Measurements from ENCODE around the gene APBA2. TPM values are rescaled to one million over a fixed set of nuclear protein-coding genes. Genes with fewer than 3 reads are reported as not detected.

Gene APBA2
- total RNA-seq, 1 donor from 2014 or later, result 4.2 TPM

DNA sequence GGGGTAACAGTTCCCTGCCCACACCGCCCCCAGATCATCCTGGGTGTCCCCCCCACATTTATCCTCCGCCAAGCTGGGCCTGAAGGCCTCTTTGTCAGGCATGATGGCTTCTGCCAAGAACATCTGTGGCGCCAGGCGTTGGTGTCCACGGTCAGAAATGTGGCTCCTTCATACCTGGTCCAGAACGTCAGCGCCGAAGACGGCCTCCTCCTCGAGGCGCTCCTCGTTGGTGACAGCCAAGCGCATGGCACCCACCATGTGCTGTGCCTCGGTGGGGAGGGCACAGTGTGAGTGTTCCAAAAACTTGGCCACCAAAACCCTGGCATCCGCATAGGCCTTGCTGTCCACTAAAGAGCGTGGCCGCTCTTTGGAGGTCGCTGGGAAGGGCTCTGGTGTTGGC is 237.4 kb downstream of the APBA2 start:
- H3K9me3 ChIP-seq (ENCODE audit: control insufficient read depth in 3 of 3, low read length in 3 of 3), result no peaks in the 10 kb centered on the region
- H3K36me3 ChIP-seq (ENCODE audit: control insufficient read depth in 3 of 3, insufficient read depth in 3 of 3, low read length in 3 of 3), result no peaks in the 10 kb centered on the region
- H3K4me3 ChIP-seq (ENCODE audit: low read length in 3 of 3), result no peak overlapping the region
- no peak overlapping the region for H3K9ac ChIP-seq (ENCODE audit: low read depth in 1 of 3, low read length in 3 of 3)
- no peaks in the 10 kb centered on the region for H3K4me1 ChIP-seq (ENCODE audit: control insufficient read depth in 3 of 3, insufficient read depth in 3 of 3, low read length in 3 of 3)
- H3K27ac ChIP-seq (ENCODE audit: low read depth, low read length), result no peak overlapping the region
- H3K27me3 ChIP-seq (ENCODE audit: control insufficient read depth in 3 of 3, insufficient read depth in 3 of 3, low read length in 3 of 3), result peaks cover 0 to 11% (median 3%) of the 10 kb centered on the region in 3 donors

DNA sequence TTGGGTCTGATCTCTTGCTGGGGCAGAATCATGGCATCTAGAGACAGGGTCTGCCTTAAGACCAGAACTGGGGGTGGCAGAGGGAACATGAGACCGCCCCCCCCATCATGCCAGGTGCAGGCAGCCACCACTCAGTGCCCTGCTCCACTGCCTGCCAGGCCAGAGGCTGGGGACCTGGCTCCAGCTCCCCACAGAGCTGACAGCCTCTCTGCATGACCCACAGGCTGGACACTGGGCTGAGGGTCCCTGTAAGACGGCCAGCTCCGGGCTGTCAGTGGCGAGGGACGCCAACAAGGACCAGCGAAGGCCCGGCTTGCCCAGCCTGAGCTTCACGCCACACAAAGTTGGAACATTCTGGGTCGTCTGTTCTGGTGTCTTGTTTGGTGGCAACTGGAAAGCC is 238.2 kb downstream of the APBA2 start:
- no peak overlapping the region for H3K9ac ChIP-seq (ENCODE audit: low read depth in 1 of 3, low read length in 3 of 3)

DNA sequence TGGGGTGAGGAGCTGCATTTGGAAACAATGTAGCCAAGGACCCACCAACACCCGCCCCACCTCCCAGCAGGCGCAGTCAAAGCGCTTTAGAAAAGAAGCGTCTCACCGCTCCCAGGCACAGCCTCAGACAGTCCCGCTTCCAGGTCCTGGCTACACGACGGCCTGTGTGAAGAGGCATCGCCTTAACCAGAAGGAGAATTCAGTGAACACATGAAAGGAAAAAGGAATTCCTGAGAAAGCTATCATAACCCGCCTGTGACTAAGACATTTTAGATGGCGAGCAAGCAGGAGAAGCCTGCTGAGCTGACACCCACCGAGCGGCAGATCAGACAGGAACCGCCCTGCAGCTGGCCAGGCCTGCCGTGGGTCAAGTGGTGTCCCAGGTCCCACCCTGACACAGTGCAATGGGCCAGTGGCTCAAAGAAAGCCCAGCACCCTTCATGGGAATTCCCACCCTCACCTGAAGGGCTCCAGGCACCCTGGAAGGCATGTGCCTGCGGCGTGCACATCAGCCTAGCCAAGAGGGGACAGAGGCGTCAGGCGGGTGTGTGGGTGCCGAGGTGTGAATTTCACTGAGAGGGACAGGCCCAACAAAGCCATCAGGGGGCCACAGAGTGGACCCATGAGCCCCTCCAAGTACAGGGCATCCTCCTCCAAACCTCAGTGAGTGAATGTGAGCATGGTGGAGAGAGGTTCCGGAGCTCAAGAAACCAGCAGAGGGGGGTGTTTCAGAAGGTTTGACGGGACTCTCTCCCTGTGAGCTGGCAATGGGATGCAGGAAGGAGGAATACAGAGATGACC is 239.0 kb downstream of the APBA2 start:
- Histone ChIP-seq H3K27ac (ENCODE audit: low read depth, low read length) (no peak overlapping the region), H3K27me3 (ENCODE audit: control insufficient read depth in 3 of 3, insufficient read depth in 3 of 3, low read length in 3 of 3) (peaks cover 0 to 11% (median 6%) of the 10 kb centered on the region in 3 donors), H3K4me1 (ENCODE audit: control insufficient read depth in 3 of 3, insufficient read depth in 3 of 3, low read length in 3 of 3) (no peaks in the 10 kb centered on the region), H3K9me3 (ENCODE audit: control insufficient read depth in 3 of 3, low read length in 3 of 3) (no peaks in the 10 kb centered on the region), H3K36me3 (ENCODE audit: control insufficient read depth in 3 of 3, insufficient read depth in 3 of 3, low read length in 3 of 3) (no peaks in the 10 kb centered on the region), H3K4me3 (ENCODE audit: low read length in 3 of 3) (no peak overlapping the region), H3K9ac (ENCODE audit: low read depth in 1 of 3, low read length in 3 of 3) (no peak overlapping the region)

More for the DNA sequence above, 238.2 kb downstream of the APBA2 start:
- Histone ChIP-seq H3K27ac (ENCODE audit: low read depth, low read length) (no peak overlapping the region), H3K9me3 (ENCODE audit: control insufficient read depth in 3 of 3, low read length in 3 of 3) (no peaks in the 10 kb centered on the region), H3K27me3 (ENCODE audit: control insufficient read depth in 3 of 3, insufficient read depth in 3 of 3, low read length in 3 of 3) (peaks cover 0 to 10% (median 3%) of the 10 kb centered on the region in 3 donors), H3K4me1 (ENCODE audit: control insufficient read depth in 3 of 3, insufficient read depth in 3 of 3, low read length in 3 of 3) (no peaks in the 10 kb centered on the region), H3K4me3 (ENCODE audit: low read length in 3 of 3) (no peak overlapping the region), H3K36me3 (ENCODE audit: control insufficient read depth in 3 of 3, insufficient read depth in 3 of 3, low read length in 3 of 3) (no peaks in the 10 kb centered on the region)

DNA sequence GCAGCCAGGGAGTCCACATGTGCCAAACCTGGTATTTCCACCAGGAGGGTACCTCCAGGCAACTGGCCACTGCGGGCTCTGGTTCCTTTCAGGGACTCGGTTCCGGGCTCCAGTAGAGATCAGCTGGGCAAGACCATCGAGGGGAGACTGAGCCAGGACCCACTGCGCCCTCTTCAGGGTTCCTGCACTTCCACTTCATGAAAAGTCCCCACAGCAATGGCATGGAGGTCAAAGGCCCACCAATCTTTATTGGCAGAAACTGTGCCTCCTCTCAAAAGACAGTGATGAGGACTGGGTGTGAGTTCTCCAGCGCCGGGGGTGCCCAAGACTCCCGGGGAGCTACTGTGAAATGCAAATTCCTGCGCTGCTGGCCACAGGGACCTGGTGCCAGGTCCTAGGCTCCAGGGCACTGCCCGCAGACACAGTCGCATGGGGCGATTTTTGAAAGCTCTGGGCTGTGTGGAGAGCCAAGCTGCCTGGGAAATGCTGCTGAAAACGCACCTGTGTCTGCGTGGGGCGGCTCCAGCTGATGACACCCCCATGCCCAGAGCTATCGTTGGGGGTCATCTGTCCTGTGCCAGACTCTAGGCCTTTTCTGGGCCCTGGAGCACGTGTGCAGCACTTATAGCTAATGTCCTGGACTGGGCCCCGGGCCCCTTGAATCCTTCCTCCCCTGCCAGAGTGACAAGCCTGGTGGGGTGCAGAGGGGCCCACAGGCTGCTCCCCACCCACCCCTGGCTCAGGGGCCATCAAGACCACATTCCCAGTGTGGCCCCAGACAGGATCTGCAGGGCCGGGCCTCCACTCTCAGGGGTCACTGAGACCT is 239.8 kb downstream of the APBA2 start:
- Histone ChIP-seq H3K9ac (ENCODE audit: low read depth in 1 of 3, low read length in 3 of 3) (no peak overlapping the region), H3K36me3 (ENCODE audit: control insufficient read depth in 3 of 3, insufficient read depth in 3 of 3, low read length in 3 of 3) (no peaks in the 10 kb centered on the region), H3K9me3 (ENCODE audit: control insufficient read depth in 3 of 3, low read length in 3 of 3) (no peaks in the 10 kb centered on the region), H3K4me1 (ENCODE audit: control insufficient read depth in 3 of 3, insufficient read depth in 3 of 3, low read length in 3 of 3) (no peaks in the 10 kb centered on the region), H3K27me3 (ENCODE audit: control insufficient read depth in 3 of 3, insufficient read depth in 3 of 3, low read length in 3 of 3) (peaks cover 0 to 15% (median 6%) of the 10 kb centered on the region in 3 donors), H3K4me3 (ENCODE audit: low read length in 3 of 3) (no peak overlapping the region), H3K27ac (ENCODE audit: low read depth, low read length) (no peak overlapping the region)

DNA sequence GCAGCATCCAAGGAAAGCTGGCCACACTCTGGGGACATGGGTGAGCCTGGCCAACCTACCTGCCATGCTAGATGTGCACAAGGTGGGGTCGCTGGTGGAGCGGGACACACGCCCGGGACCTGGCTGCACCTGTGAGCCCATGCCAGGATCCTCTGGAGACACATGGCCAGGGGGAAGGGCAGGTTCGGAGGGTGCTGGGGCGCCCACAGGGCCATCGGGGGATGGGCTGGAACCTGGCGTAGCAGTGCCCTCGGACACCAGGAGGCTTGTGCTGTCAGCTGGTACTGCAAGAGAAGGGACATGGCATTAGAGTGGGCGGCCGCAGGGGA is 240.4 kb downstream of the APBA2 start:
- no peak overlapping the region for H3K4me3 ChIP-seq (ENCODE audit: low read length in 3 of 3)
- no peak overlapping the region for H3K27ac ChIP-seq (ENCODE audit: low read depth, low read length)
- peaks cover 0 to 15% (median 6%) of the 10 kb centered on the region in 3 donors for H3K27me3 ChIP-seq (ENCODE audit: control insufficient read depth in 3 of 3, insufficient read depth in 3 of 3, low read length in 3 of 3)
- no peak overlapping the region for H3K9ac ChIP-seq (ENCODE audit: low read depth in 1 of 3, low read length in 3 of 3)
- H3K9me3 ChIP-seq (ENCODE audit: control insufficient read depth in 3 of 3, low read length in 3 of 3), result no peaks in the 10 kb centered on the region
- H3K4me1 ChIP-seq (ENCODE audit: control insufficient read depth in 3 of 3, insufficient read depth in 3 of 3, low read length in 3 of 3), result no peaks in the 10 kb centered on the region
- no peaks in the 10 kb centered on the region for H3K36me3 ChIP-seq (ENCODE audit: control insufficient read depth in 3 of 3, insufficient read depth in 3 of 3, low read length in 3 of 3)

DNA sequence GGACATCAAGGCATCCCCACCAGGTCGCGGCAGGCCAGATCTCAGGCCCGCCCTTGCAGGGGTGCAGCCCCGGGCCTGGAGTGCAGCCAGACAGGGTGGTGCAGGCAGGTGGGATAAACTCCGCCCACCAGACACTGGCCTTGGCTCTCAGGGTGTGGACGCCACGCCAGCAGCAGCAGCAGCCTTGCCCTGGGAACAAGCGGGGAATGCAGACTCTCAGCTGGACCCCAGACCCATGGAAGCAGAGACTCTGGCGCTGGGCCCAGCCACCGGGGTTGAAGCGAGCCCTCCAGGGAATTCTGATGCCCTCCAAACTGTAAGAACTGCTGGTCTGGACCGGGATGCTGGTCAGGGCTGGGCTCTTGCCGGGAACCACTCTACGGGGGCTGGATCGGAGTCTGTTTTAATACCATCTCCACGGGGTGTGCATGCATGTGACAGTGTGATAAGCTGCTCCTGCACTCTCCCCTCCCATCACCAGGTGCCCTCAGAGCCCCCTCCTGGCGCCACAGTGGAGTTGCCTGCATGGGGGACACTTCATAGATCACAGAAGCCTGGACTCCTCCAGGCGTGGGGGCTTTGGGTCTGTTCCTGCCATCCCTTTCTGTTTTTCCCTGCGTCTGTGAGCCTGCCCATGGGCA is 241.2 kb downstream of the APBA2 start:
- no peak overlapping the region for H3K4me3 ChIP-seq (ENCODE audit: low read length in 3 of 3)
- H3K4me1 ChIP-seq (ENCODE audit: control insufficient read depth in 3 of 3, insufficient read depth in 3 of 3, low read length in 3 of 3), result no peaks in the 10 kb centered on the region
- peaks cover 0 to 15% (median 6%) of the 10 kb centered on the region in 3 donors for H3K27me3 ChIP-seq (ENCODE audit: control insufficient read depth in 3 of 3, insufficient read depth in 3 of 3, low read length in 3 of 3)
- no peaks in the 10 kb centered on the region for H3K9me3 ChIP-seq (ENCODE audit: control insufficient read depth in 3 of 3, low read length in 3 of 3)
- no peak overlapping the region for H3K27ac ChIP-seq (ENCODE audit: low read depth, low read length)
- no peak overlapping the region for H3K9ac ChIP-seq (ENCODE audit: low read depth in 1 of 3, low read length in 3 of 3)
- no peaks in the 10 kb centered on the region for H3K36me3 ChIP-seq (ENCODE audit: control insufficient read depth in 3 of 3, insufficient read depth in 3 of 3, low read length in 3 of 3)

DNA sequence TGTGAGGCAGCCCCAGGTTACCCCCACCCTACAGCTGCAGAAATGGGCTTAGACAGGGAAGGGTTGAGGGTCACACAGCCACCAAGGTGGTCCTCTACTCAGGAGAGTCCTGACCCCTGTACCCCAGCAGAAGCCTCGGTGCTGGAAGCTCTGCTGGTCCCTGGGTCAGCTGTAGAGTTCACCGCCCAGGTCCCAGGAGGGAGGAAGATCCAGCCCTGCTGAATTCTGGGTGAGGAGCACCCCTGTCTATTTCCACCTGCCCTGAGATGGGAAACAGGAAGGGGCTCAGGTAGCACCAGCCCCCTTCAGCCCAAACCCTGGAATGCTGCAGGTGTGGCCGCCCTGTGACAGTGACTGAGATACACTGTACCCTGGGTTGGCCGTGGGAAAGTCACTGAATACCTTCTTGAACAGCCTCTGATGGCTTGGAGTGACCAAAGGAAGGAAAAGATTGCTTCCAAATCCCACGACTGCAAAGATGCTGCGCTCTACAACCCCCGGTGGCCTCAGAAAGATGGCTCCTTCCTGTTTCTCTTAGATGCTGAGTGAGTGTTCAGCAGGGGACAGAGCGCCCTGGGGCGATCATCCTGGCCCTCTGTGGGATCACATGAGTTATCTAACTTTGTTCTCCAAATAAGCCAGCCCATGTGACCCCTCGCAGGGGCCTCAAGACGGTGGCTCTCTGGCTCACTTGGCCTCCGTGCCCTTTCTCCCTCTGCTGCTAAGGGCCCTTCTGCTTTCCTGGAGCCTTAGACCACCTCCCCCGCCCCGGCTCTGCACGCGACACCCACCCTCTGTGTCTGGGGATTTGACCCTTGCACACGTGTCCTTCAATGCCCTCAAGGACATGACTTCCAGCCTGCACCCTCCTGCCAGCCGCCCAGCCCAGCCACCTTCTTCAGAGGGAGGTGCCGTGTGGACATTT is 242.0 kb downstream of the APBA2 start:
- Histone ChIP-seq H3K27me3 (ENCODE audit: control insufficient read depth in 3 of 3, insufficient read depth in 3 of 3, low read length in 3 of 3) (peaks cover 0 to 15% (median 6%) of the 10 kb centered on the region in 3 donors), H3K9me3 (ENCODE audit: control insufficient read depth in 3 of 3, low read length in 3 of 3) (no peaks in the 10 kb centered on the region), H3K27ac (ENCODE audit: low read depth, low read length) (no peak overlapping the region), H3K9ac (ENCODE audit: low read depth in 1 of 3, low read length in 3 of 3) (no peak overlapping the region), H3K36me3 (ENCODE audit: control insufficient read depth in 3 of 3, insufficient read depth in 3 of 3, low read length in 3 of 3) (no peaks in the 10 kb centered on the region), H3K4me1 (ENCODE audit: control insufficient read depth in 3 of 3, insufficient read depth in 3 of 3, low read length in 3 of 3) (no peaks in the 10 kb centered on the region), H3K4me3 (ENCODE audit: low read length in 3 of 3) (no peak overlapping the region)

DNA sequence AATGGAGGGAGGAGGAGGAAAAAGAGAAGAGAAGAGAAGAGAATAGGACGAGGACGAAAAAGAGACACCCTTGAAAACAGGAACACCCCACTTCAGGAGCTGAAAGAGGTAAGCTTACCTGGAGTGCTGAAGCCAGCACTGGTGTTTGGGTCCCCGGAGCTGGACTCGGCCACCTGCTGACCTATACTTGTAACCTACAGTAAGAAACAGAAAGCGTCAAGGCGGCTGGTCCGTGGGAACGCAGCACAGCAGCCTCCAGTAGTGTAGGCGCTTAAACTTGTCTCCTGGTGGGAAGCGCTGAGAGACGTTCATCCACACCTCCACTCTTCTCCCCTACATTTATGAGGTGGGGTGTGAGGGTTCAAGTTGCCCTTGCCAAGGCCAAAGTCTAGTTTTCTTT is 242.9 kb downstream of the APBA2 start:
- peaks cover 0 to 15% (median 9%) of the 10 kb centered on the region in 3 donors for H3K27me3 ChIP-seq (ENCODE audit: control insufficient read depth in 3 of 3, insufficient read depth in 3 of 3, low read length in 3 of 3)
- no peak overlapping the region for H3K9ac ChIP-seq (ENCODE audit: low read depth in 1 of 3, low read length in 3 of 3)
- no peak overlapping the region for H3K4me3 ChIP-seq (ENCODE audit: low read length in 3 of 3)
- H3K4me1 ChIP-seq (ENCODE audit: control insufficient read depth in 3 of 3, insufficient read depth in 3 of 3, low read length in 3 of 3), result no peaks in the 10 kb centered on the region
- no peaks in the 10 kb centered on the region for H3K9me3 ChIP-seq (ENCODE audit: control insufficient read depth in 3 of 3, low read length in 3 of 3)
- H3K36me3 ChIP-seq (ENCODE audit: control insufficient read depth in 3 of 3, insufficient read depth in 3 of 3, low read length in 3 of 3), result no peaks in the 10 kb centered on the region
- no peak overlapping the region for H3K27ac ChIP-seq (ENCODE audit: low read depth, low read length)

DNA sequence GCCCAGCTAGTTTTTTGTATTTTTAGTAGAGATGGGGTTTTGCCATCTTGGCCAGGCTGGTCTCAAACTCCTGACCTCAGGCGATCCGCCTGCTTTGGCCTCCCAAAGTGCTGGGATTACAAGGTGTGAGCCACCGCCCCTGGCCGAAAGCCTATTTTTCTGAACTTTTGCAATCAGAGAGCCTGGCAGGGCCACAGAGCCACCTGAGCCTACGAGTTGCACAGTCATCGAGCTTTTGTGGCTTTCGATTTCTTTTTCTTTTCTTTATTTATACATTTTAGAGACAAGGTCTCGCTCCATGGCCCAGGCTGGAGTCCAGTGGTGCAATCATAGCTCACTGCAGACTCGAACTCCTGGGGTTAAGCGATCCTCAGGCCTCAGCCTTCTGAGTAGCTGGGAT is 243.4 kb downstream of the APBA2 start:
- Histone ChIP-seq H3K36me3 (ENCODE audit: control insufficient read depth in 3 of 3, insufficient read depth in 3 of 3, low read length in 3 of 3) (no peaks in the 10 kb centered on the region), H3K9ac (ENCODE audit: low read depth in 1 of 3, low read length in 3 of 3) (no peak overlapping the region), H3K4me3 (ENCODE audit: low read length in 3 of 3) (no peak overlapping the region), H3K9me3 (ENCODE audit: control insufficient read depth in 3 of 3, low read length in 3 of 3) (no peaks in the 10 kb centered on the region), H3K4me1 (ENCODE audit: control insufficient read depth in 3 of 3, insufficient read depth in 3 of 3, low read length in 3 of 3) (no peaks in the 10 kb centered on the region), H3K27me3 (ENCODE audit: control insufficient read depth in 3 of 3, insufficient read depth in 3 of 3, low read length in 3 of 3) (peaks cover 0 to 15% (median 9%) of the 10 kb centered on the region in 3 donors), H3K27ac (ENCODE audit: low read depth, low read length) (no peak overlapping the region)
